Panc1 (cell line): ENCODE measurements around the gene HPCAL1.

Experiments
- CTCF ChIP-seq: fragments of 450-650 bp; IDR thresholded peaks from 2 replicates; pipeline ENCODE4 v1.5.1; 2017; ENCODE audit warnings: mild to moderate bottlenecking
- POLR2AphosphoS5 ChIP-seq: IDR thresholded peaks from 2 replicates; pipeline ENCODE4 v1.6.1; 2012; ENCODE audit warnings: mild to moderate bottlenecking, low read depth, low read length, moderate library complexity
- TCF7L2 ChIP-seq: IDR thresholded peaks from 2 replicates; pipeline ENCODE4 v1.6.1; 2011; ENCODE audit warnings: mild to moderate bottlenecking, low read depth, low read length, inconsistent platforms

GRCh38 chr2:10355471-10356438, 53.1 kb downstream of the HPCAL1 start:
- TF ChIP-seq CTCF, result no peak
- TF ChIP-seq TCF7L2, result no peak
- TF ChIP-seq POLR2AphosphoS5, result no peak
